Thyroid gland (tissue), 4 donors: ENCODE data around the gene CRYGN.

Source experiments
- POLR2A ChIP-seq, 2 donors: fragments of 450-650 bp; IDR thresholded peaks; one replicate each; pipeline ENCODE4 v1.6.1; 2017; ENCODE audit warnings: antibody characterized with exemption in 2 of 2, mild to moderate bottlenecking in 2 of 2, moderate library complexity in 1 of 2
- TF ChIP-seq, protein P1 (sequence below), 6 experiments: fragments of 200-600 bp in 3 of 6; fragments of 450-650 bp in 3 of 6; sonication (generic) in 3 of 6; IDR thresholded peaks; one replicate each; pipeline ENCODE4 v1.5.1; 2016 to 2019; ENCODE audit warnings: antibody characterized with exemption in 6 of 6, mild to moderate bottlenecking in 2 of 6, inconsistent platforms in 1 of 6, moderate library complexity in 1 of 6

- TF ChIP-seq, protein P1, sequence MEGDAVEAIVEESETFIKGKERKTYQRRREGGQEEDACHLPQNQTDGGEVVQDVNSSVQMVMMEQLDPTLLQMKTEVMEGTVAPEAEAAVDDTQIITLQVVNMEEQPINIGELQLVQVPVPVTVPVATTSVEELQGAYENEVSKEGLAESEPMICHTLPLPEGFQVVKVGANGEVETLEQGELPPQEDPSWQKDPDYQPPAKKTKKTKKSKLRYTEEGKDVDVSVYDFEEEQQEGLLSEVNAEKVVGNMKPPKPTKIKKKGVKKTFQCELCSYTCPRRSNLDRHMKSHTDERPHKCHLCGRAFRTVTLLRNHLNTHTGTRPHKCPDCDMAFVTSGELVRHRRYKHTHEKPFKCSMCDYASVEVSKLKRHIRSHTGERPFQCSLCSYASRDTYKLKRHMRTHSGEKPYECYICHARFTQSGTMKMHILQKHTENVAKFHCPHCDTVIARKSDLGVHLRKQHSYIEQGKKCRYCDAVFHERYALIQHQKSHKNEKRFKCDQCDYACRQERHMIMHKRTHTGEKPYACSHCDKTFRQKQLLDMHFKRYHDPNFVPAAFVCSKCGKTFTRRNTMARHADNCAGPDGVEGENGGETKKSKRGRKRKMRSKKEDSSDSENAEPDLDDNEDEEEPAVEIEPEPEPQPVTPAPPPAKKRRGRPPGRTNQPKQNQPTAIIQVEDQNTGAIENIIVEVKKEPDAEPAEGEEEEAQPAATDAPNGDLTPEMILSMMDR (IDR thresholded peaks at IDR 0.05) = no peak
- TF ChIP-seq POLR2A (IDR thresholded peaks at IDR 0.05) = no peak
Measured at GRCh38 chr7:151444632-151445031, 4.7 kb upstream of the CRYGN start.
